Breast epithelium (tissue), 3 donors: ENCODE measurements around the gene YAF2.

ENCODE experiments used
- CTCF ChIP-seq, 3 donors: fragments of 450-650 bp; IDR thresholded peaks; one replicate each; pipeline ENCODE4 v1.5.1; 2016 to 2017; ENCODE audit warnings: antibody characterized with exemption in 3 of 3, mild to moderate bottlenecking in 3 of 3, moderate library complexity in 3 of 3
- POLR2A ChIP-seq: fragments of 450-650 bp; IDR thresholded peaks from one replicate; pipeline ENCODE4 v1.6.1; 2016; ENCODE audit warnings: antibody characterized with exemption, mild to moderate bottlenecking, moderate library complexity
- POLR2AphosphoS5 ChIP-seq, 3 donors: sonication (generic); formaldehyde crosslinking; IDR thresholded peaks; one replicate each; pipeline ENCODE4 v1.6.1; 2017; ENCODE audit warnings: antibody characterized with exemption in 3 of 3

- TF ChIP-seq CTCF (IDR thresholded peaks at IDR 0.05) (peak in 2 of 3 donors; percentile 15 to 32), POLR2AphosphoS5 (IDR thresholded peaks at IDR 0.05) (peak in 1 of 3 donors; percentile 48), POLR2A (no peak)
Measured at GRCh38 chr12:42237052-42237852, 796 bp downstream of the YAF2 start.
